A549 (cell line): Measurements from ENCODE around the gene PANK2. TPM values are rescaled to one million over a fixed set of nuclear protein-coding genes. Genes with fewer than 3 reads are reported as not detected.

ENCODE experiments used
- ATAC-seq, 2 experiments: fragments of 200-7000 bp in 1 of 2; fragments of >200 bp in 1 of 2; cut with Nextera tagmentation in 1 of 2; cut with Tn5 transposase in 1 of 2; 3 replicates each; pipeline versions ENCODE4 v1.8.0 to v1.9.1; 2018 to 2020; ENCODE audit warnings: mild to moderate bottlenecking in 1 of 2, moderate library complexity in 1 of 2
- CTCF ChIA-PET: fragments of 300-600 bp; sonication (Branson Sonifier 250); formaldehyde crosslinking; extraction: SDS; loops from one replicate; lab custom pipeline; 2021; ENCODE audit warnings: antibody characterized with exemption, inconsistent platforms; lab: Yijun Ruan, JAX
- POLR2A ChIA-PET: fragments of 350-600 bp; formaldehyde crosslinking; extraction: SDS; loops from one replicate; lab custom pipeline; 2021; ENCODE audit warnings: antibody characterized with exemption, inconsistent platforms; lab: Yijun Ruan, JAX
- DNase-seq, 2 experiments: peaks; one replicate each; pipeline versions ENCODE4 v3.0.0 to v3.0.0-alpha.2; 2011 to 2016; ENCODE audit warnings: low read depth in 1 of 2, low spot score in 1 of 2
- FAIRE-seq: peaks from 2 replicates; lab custom pipeline; 2011; peaks lifted over from hg19 to GRCh38; lab: Jason Lieb, UNC
- H3K27ac ChIP-seq, 2 experiments: fragments of >200 bp; sonication (Bioruptor Twin); formaldehyde crosslinking; 3 replicates each; pipeline ENCODE4 v1.5.1; 2016 to 2017
- H3K4me1 ChIP-seq: fragments of >200 bp; sonication (Bioruptor Twin); formaldehyde crosslinking; 3 replicates; pipeline ENCODE4 v1.6.1; 2016
- H3K4me2 ChIP-seq: fragments of >200 bp; sonication (Bioruptor Twin); formaldehyde crosslinking; 3 replicates; pipeline ENCODE4 v1.6.1; 2016
- H3K4me3 ChIP-seq: fragments of >200 bp; sonication (Bioruptor Twin); formaldehyde crosslinking; 3 replicates; pipeline ENCODE4 v1.5.1; 2016
- H3K9me3 ChIP-seq: fragments of >200 bp; sonication (Bioruptor Twin); formaldehyde crosslinking; 3 replicates; pipeline ENCODE4 v1.6.1; 2016
- CEBPB ChIP-seq, 2 experiments: fragments of >200 bp in 1 of 2; sonication (Bioruptor Twin) in 1 of 2; formaldehyde crosslinking in 1 of 2; IDR thresholded peaks; 2 replicates each; pipeline ENCODE4 v1.6.1; 2012 to 2016
- CHD2 ChIP-seq: fragments of 150-350 bp; IDR thresholded peaks from 2 replicates; pipeline ENCODE4 v1.6.1; 2014; ENCODE audit warnings: low read length; ENCODE audit not compliant: partially characterized antibody
- FOSB ChIP-seq: fragments of 250-450 bp; sonication (Bioruptor Pico); IDR thresholded peaks from 2 replicates; pipeline ENCODE4 v1.5.0; 2020; ENCODE audit warnings: mild to moderate bottlenecking, moderate library complexity
- GATA3 ChIP-seq: IDR thresholded peaks from 2 replicates; pipeline ENCODE4 v1.6.1; 2012; ENCODE audit warnings: borderline replicate concordance
- HEYL ChIP-seq: fragments of 250-450 bp; sonication (Bioruptor Pico); IDR thresholded peaks from 2 replicates; pipeline ENCODE4 v1.8.0; 2021; ENCODE audit warnings: mild to moderate bottlenecking, moderate library complexity
- HOXA7 ChIP-seq: fragments of 250-450 bp; sonication (Bioruptor Pico); IDR thresholded peaks from 2 replicates; pipeline ENCODE4 v1.5.0; 2020; ENCODE audit warnings: mild to moderate bottlenecking, moderate library complexity
- JUNB ChIP-seq: fragments of >200 bp; sonication (Bioruptor Twin); formaldehyde crosslinking; IDR thresholded peaks from 2 replicates; pipeline ENCODE4 v1.6.1; 2016
- KDM1A ChIP-seq: fragments of 200-600 bp; sonication (generic); IDR thresholded peaks from 2 replicates; pipeline ENCODE4 v1.6.1; 2016; ENCODE audit warnings: low read depth, mild to moderate bottlenecking
- MAFK ChIP-seq: fragments of 450-650 bp; IDR thresholded peaks from 2 replicates; pipeline ENCODE4 v1.6.1; 2014; ENCODE audit not compliant: partially characterized antibody
- NPAS2 ChIP-seq: fragments of 250-450 bp; sonication (Bioruptor Pico); IDR thresholded peaks from 2 replicates; pipeline ENCODE4 v1.8.0; 2022; ENCODE audit warnings: mild to moderate bottlenecking, moderate library complexity, borderline replicate concordance
- POLR2AphosphoS2 ChIP-seq: conservative IDR thresholded peaks from 2 replicates; pipeline ENCODE4 v1.6.1; 2012; ENCODE audit warnings: low read length, improper control_type of control experiment, inconsistent platforms
- RARB ChIP-seq: fragments of 250-450 bp; sonication (Bioruptor Pico); IDR thresholded peaks from 2 replicates; pipeline ENCODE4 v1.8.0; 2021; ENCODE audit warnings: mild to moderate bottlenecking, moderate library complexity
- TFCP2L1 ChIP-seq: fragments of 250-450 bp; sonication (Bioruptor Pico); IDR thresholded peaks from 2 replicates; pipeline ENCODE4 v1.5.0; 2021; ENCODE audit warnings: mild to moderate bottlenecking
- TP53 ChIP-seq: fragments of 250-450 bp; sonication (Bioruptor Pico); IDR thresholded peaks from 2 replicates; pipeline ENCODE4 v1.5.0; 2021; ENCODE audit warnings: mild to moderate bottlenecking, moderate library complexity
- ZC3H11A ChIP-seq: fragments of 450-650 bp; IDR thresholded peaks from 2 replicates; pipeline ENCODE4 v1.6.1; 2014; ENCODE audit warnings: antibody characterized with exemption, mild to moderate bottlenecking
- WGBS: methylation state at CpG from one replicate; pipeline ENCODE4 v1.1.6; 2017; ENCODE audit errors: missing lambda C conversion rate; 5-methylcytosine and 5-hydroxymethylcytosine counted together
- polyA plus RNA-seq, 4 experiments: library from polyadenylated mRNA; depleted of rRNA in 3 of 4; stranded (reverse); fragments of >200 nt; fragmentation: RNase III in 1 of 4; extraction: RNeasy Plus Mini Kit Qiagen cat#74134 plus additional on column Dnase treatment in 1 of 4; gene quantifications; 2 replicates in 3 of 4; 3 replicates in 1 of 4; pipeline ENCODE4 v1.2.3, GENCODE V29; 2011 to 2017
- TF ChIP-seq, protein P1 (sequence below): fragments of 200-600 bp; sonication (generic); IDR thresholded peaks from 2 replicates; pipeline ENCODE4 v1.6.1; 2016; ENCODE audit warnings: antibody characterized with exemption, mild to moderate bottlenecking, moderate library complexity
- TF ChIP-seq, protein P2 (sequence below): fragments of 150-350 bp; IDR thresholded peaks from 2 replicates; pipeline ENCODE4 v1.6.1; 2014; ENCODE audit warnings: low read depth, mild to moderate bottlenecking, low read length
- TF ChIP-seq, protein P3 (sequence below): fragments of >200 bp; sonication (Bioruptor Twin); formaldehyde crosslinking; IDR thresholded peaks from 3 replicates; pipeline ENCODE4 v1.5.1; 2016
- TF ChIP-seq, protein P4 (sequence below): IDR thresholded peaks from 2 replicates; pipeline ENCODE4 v1.6.1; 2012
- TF ChIP-seq, protein P5 (sequence below): fragments of 450-650 bp; IDR thresholded peaks from 2 replicates; pipeline ENCODE4 v1.6.1; 2014; ENCODE audit warnings: antibody characterized with exemption
- TF ChIP-seq, protein P6 (sequence below): fragments of >200 bp; sonication (Bioruptor Twin); formaldehyde crosslinking; IDR thresholded peaks from 3 replicates; pipeline ENCODE4 v1.6.1; 2016
- TF ChIP-seq, protein P7 (sequence below): fragments of 250-450 bp; sonication (Bioruptor Pico); IDR thresholded peaks from 2 replicates; pipeline ENCODE4 v1.5.0; 2020; ENCODE audit warnings: low read depth, mild to moderate bottlenecking, moderate library complexity

Gene PANK2
- polyA plus RNA-seq, 2 of the 4 experiments (the other 2 are of a cell fraction): 44.6 to 45.9 TPM

DNA sequence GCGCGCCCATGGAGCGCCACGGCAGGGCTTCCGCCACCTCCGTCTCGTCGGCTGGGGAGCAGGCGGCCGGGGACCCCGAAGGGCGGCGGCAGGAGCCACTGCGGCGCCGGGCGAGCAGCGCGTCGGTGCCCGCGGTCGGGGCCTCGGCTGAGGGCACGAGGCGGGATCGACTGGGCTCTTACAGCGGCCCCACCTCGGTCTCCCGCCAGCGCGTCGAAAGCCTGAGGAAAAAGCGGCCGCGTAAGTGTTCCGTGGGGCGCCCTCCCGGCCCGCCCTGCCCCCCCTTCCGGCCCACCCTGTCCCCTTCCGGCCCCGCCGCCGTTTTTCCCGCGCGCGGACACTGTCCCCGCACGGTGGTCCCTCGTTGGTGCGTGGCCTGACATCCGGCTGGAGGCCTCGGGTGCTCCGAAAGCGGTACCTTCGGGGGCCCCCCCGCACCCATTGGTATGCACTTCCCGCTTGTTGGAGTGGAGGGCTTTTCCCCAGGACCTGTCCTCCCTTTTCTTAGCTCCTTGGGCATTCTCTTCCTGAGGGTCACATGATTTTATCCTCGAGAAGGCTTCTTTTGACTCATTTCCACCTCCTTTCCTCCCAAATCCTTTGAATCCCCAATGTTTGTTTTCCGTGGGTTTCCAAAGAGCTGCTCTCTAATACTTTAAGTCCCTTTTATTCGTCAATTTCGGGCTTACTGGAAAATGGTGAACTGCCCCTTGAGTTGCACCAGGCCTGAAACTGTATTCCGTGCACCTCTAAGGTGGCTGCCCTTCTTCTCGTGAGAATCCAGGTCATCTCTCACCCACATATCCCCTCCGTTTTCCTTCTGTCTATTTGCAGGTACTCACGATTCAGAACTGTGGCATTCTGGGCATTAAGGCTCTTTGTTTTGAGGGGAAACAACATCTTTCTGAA lies 556 bp downstream of the PANK2 start (continued):
- TF ChIP-seq, protein P1, sequence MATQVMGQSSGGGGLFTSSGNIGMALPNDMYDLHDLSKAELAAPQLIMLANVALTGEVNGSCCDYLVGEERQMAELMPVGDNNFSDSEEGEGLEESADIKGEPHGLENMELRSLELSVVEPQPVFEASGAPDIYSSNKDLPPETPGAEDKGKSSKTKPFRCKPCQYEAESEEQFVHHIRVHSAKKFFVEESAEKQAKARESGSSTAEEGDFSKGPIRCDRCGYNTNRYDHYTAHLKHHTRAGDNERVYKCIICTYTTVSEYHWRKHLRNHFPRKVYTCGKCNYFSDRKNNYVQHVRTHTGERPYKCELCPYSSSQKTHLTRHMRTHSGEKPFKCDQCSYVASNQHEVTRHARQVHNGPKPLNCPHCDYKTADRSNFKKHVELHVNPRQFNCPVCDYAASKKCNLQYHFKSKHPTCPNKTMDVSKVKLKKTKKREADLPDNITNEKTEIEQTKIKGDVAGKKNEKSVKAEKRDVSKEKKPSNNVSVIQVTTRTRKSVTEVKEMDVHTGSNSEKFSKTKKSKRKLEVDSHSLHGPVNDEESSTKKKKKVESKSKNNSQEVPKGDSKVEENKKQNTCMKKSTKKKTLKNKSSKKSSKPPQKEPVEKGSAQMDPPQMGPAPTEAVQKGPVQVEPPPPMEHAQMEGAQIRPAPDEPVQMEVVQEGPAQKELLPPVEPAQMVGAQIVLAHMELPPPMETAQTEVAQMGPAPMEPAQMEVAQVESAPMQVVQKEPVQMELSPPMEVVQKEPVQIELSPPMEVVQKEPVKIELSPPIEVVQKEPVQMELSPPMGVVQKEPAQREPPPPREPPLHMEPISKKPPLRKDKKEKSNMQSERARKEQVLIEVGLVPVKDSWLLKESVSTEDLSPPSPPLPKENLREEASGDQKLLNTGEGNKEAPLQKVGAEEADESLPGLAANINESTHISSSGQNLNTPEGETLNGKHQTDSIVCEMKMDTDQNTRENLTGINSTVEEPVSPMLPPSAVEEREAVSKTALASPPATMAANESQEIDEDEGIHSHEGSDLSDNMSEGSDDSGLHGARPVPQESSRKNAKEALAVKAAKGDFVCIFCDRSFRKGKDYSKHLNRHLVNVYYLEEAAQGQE: no peak; the same call in 1 of the 2 replicates
- TF ChIP-seq, protein P2, sequence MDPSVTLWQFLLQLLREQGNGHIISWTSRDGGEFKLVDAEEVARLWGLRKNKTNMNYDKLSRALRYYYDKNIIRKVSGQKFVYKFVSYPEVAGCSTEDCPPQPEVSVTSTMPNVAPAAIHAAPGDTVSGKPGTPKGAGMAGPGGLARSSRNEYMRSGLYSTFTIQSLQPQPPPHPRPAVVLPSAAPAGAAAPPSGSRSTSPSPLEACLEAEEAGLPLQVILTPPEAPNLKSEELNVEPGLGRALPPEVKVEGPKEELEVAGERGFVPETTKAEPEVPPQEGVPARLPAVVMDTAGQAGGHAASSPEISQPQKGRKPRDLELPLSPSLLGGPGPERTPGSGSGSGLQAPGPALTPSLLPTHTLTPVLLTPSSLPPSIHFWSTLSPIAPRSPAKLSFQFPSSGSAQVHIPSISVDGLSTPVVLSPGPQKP: no peak
- TF ChIP-seq, protein P3, sequence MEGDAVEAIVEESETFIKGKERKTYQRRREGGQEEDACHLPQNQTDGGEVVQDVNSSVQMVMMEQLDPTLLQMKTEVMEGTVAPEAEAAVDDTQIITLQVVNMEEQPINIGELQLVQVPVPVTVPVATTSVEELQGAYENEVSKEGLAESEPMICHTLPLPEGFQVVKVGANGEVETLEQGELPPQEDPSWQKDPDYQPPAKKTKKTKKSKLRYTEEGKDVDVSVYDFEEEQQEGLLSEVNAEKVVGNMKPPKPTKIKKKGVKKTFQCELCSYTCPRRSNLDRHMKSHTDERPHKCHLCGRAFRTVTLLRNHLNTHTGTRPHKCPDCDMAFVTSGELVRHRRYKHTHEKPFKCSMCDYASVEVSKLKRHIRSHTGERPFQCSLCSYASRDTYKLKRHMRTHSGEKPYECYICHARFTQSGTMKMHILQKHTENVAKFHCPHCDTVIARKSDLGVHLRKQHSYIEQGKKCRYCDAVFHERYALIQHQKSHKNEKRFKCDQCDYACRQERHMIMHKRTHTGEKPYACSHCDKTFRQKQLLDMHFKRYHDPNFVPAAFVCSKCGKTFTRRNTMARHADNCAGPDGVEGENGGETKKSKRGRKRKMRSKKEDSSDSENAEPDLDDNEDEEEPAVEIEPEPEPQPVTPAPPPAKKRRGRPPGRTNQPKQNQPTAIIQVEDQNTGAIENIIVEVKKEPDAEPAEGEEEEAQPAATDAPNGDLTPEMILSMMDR: no peak
- TF ChIP-seq, protein P4, sequence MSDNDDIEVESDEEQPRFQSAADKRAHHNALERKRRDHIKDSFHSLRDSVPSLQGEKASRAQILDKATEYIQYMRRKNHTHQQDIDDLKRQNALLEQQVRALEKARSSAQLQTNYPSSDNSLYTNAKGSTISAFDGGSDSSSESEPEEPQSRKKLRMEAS: peak; percentile 31; the same call in 1 of the 2 replicates
- TF ChIP-seq HEYL (CRISPR knock-in tag) (no peak), NPAS2 (CRISPR knock-in tag) (no peak), POLR2AphosphoS2 (no peak), TP53 (CRISPR knock-in tag) (no peak), RARB (CRISPR knock-in tag) (no peak), JUNB (no peak), KDM1A (no peak), MAFK (no peak), TFCP2L1 (no peak)

DNA sequence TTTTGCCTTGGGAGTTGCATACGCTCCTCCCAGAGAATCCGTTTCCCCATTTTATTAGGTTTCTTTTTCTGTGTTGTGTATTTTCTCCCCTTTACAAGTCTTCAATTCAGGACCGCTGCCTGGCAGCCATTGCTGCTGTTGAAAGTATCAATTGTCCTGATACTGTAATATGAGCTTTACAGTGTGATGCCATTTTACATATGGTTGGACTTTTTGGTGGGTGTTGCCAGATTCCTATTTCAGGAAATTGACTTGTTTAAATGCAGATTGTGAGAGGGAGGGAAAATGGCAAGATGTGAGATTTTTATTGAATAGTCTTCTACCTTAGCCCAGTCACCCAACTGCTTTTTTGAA lies 1.2 kb downstream of the PANK2 start:
- Histone ChIP-seq H3K9me3 (no peaks in the 10 kb centered on the region), H3K4me3 (peak overlapping the region; percentile 79), H3K4me2 (peak overlapping the region; percentile 91), H3K27ac (peak overlapping the region; percentile 96 to 97), H3K4me1 (peaks cover 51% of the 10 kb centered on the region)
- ChIA-PET CTCF (interaction anchor here (1.7 to 1.8 kb wide), 2 partner anchors 35 to 195 kb away, joined by 4 to 5 read pairs; no protein-coding TSS in a partner anchor), POLR2A (no interaction called here)
- DNase-seq: peak in 1 of 2 experiments; percentile 46
- ATAC-seq: no peak
- no peak for FAIRE-seq
- WGBS: 0% methylated on average over 3 of the region's 3 CpGs
- no peak for TF ChIP-seq FOSB
- TF ChIP-seq CEBPB (IDR thresholded peaks at IDR 0.05): no peak
- TF ChIP-seq KDM1A: no peak
- TF ChIP-seq HOXA7 (CRISPR knock-in tag): no peak
- no peak for TF ChIP-seq ZC3H11A
- TF ChIP-seq, protein P5, sequence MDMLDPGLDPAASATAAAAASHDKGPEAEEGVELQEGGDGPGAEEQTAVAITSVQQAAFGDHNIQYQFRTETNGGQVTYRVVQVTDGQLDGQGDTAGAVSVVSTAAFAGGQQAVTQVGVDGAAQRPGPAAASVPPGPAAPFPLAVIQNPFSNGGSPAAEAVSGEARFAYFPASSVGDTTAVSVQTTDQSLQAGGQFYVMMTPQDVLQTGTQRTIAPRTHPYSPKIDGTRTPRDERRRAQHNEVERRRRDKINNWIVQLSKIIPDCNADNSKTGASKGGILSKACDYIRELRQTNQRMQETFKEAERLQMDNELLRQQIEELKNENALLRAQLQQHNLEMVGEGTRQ: no peak
- TF ChIP-seq, protein P1: no peak
- TF ChIP-seq, protein P4: no peak
- TF ChIP-seq, protein P6, sequence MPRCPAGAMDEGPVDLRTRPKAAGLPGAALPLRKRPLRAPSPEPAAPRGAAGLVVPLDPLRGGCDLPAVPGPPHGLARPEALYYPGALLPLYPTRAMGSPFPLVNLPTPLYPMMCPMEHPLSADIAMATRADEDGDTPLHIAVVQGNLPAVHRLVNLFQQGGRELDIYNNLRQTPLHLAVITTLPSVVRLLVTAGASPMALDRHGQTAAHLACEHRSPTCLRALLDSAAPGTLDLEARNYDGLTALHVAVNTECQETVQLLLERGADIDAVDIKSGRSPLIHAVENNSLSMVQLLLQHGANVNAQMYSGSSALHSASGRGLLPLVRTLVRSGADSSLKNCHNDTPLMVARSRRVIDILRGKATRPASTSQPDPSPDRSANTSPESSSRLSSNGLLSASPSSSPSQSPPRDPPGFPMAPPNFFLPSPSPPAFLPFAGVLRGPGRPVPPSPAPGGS: no peak
- TF ChIP-seq CHD2: no peak
- TF ChIP-seq GATA3: no peak
- TF ChIP-seq, protein P7, sequence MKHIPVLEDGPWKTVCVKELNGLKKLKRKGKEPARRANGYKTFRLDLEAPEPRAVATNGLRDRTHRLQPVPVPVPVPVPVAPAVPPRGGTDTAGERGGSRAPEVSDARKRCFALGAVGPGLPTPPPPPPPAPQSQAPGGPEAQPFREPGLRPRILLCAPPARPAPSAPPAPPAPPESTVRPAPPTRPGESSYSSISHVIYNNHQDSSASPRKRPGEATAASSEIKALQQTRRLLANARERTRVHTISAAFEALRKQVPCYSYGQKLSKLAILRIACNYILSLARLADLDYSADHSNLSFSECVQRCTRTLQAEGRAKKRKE (CRISPR knock-in tag): no peak
